Measurements from ENCODE around the gene CNTNAP5. TPM values are rescaled to one million over a fixed set of nuclear protein-coding genes. Genes with fewer than 3 reads are reported as not detected.

CNTNAP5 gene
- total and polyA plus RNA-seq, 2 of the 13 experiments (the other 11 are each of a cell fraction or from before 2014, with no cell fraction given), result not detected

DNA sequence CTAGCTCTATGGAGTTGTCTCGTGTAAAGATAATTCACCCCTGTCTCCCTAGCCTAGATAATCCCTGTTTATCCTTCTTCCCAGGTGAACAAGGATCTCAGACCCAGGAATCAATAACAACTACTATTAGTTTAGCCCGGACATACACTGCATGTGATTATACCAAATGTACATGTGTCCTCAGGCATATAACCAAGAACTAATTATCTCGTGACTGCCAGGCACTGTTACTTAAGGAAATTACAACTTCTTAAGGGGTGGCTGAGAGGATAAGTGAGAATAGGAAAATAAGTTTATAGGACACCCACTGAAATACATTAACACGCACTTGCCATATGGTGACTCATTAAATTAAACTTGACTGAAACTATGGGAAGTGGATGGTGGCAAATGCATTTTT lies 126.6 kb downstream of the CNTNAP5 start:
- FAIRE-seq, result no peak
- WGBS (ENCODE audit: low lambda C conversion rate), result 4% methylated on average over 4 of the region's 4 CpGs

More for the DNA sequence above, 126.6 kb downstream of the CNTNAP5 start:
- in situ Hi-C loops (cut with HindIII; ENCODE audit: extremely low pct_ligation_motif_present, low pct_unique_long_range_greater_than_20kb) (no loop called here), intact Hi-C loops (cut with micrococcal nuclease; ENCODE audit: unreplicated experiment) (no loop called here)
- no TSS peak for BruUV-seq (replicated peaks)
- Histone ChIP-seq H3K4me3 (replicated peaks in 1 of 3; ENCODE audit: insufficient read depth in 1 of 3, low read depth in 2 of 3, low read length in 3 of 3) (no peak overlapping the region), H2AFZ (ENCODE audit: low read length) (no peak overlapping the region), H3K9ac (ENCODE audit: insufficient read depth, low read depth, low read length) (no peak overlapping the region), H3K36me3 (replicated peaks in 1 of 2; ENCODE audit: control insufficient read depth in 1 of 2, insufficient read depth in 2 of 2, low read length in 2 of 2) (no peaks in the 10 kb centered on the region), H3K4me2 (ENCODE audit: low read depth, low read length) (no peak overlapping the region), H3K27me3 (ENCODE audit: control insufficient read depth in 1 of 2, insufficient read depth in 2 of 2, low read length in 2 of 2) (no peaks in the 10 kb centered on the region), H4K20me1 (ENCODE audit: insufficient read depth, low read length) (no peaks in the 10 kb centered on the region), H3K9me3 (ENCODE audit: low read length) (no peaks in the 10 kb centered on the region), H3K4me1 (ENCODE audit: insufficient read depth, low read length) (no peaks in the 10 kb centered on the region), H3K79me2 (ENCODE audit: insufficient read depth, low read length) (no peaks in the 10 kb centered on the region), H3K27ac (ENCODE audit: extremely low read length, insufficient read depth, low read length) (no peak overlapping the region)
- DNase-seq (ENCODE audit: low spot score) (no peak), ATAC-seq (no peak)
- no peak for TF ChIP-seq XBP1 (CRISPR knock-in tag; IDR thresholded peaks at IDR 0.05)
- TF ChIP-seq ZSCAN20 (CRISPR knock-in tag; IDR thresholded peaks at IDR 0.05; ENCODE audit: borderline replicate concordance), result no peak
- TF ChIP-seq MNT (IDR thresholded peaks at IDR 0.05), result peak; percentile 79
- no peak for TF ChIP-seq MEF2D (CRISPR knock-in tag; IDR thresholded peaks at IDR 0.05)
- TF ChIP-seq ZBTB42 (CRISPR knock-in tag; IDR thresholded peaks at IDR 0.05), result no peak
- TF ChIP-seq, protein P1, sequence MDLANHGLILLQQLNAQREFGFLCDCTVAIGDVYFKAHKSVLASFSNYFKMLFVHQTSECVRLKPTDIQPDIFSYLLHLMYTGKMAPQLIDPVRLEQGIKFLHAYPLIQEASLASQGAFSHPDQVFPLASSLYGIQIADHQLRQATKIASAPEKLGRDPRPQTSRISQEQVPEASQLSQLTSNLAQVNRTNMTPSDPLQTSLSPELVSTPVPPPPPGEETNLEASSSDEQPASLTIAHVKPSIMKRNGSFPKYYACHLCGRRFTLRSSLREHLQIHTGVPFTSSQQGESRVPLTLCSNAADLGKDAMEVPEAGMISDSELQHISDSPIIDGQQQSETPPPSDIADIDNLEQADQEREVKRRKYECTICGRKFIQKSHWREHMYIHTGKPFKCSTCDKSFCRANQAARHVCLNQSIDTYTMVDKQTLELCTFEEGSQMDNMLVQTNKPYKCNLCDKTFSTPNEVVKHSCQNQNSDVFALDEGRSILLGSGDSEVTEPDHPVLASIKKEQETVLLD (CRISPR knock-in tag; IDR thresholded peaks at IDR 0.05; ENCODE audit: low read depth), result no peak
- POLR2A ChIA-PET, result no interaction called here
- CTCF ChIA-PET (ENCODE audit: low intra/inter-chr PET ratio, low total read pairs), result no interaction called here
